ENCODE data around the gene AS3MT.

- peak; percentile 94 for TF ChIP-seq CTCF (conservative IDR thresholded peaks at IDR 0.05; ENCODE audit: low read depth, low read length)
- TF ChIP-seq EZH2 (IDR thresholded peaks at IDR 0.05; ENCODE audit: borderline replicate concordance, low read depth, low read length, poor library complexity, severe bottlenecking) = no peak
Measured at GRCh38 chr10:102835007-102835482, 34.2 kb upstream of the AS3MT start.

Measured in A673 (cell line).